ENCODE measurements around the gene AIP.
A peak's percentile ranks its signal among the peaks of the same experiment; 100 is the strongest.

Gene AIP

DNA sequence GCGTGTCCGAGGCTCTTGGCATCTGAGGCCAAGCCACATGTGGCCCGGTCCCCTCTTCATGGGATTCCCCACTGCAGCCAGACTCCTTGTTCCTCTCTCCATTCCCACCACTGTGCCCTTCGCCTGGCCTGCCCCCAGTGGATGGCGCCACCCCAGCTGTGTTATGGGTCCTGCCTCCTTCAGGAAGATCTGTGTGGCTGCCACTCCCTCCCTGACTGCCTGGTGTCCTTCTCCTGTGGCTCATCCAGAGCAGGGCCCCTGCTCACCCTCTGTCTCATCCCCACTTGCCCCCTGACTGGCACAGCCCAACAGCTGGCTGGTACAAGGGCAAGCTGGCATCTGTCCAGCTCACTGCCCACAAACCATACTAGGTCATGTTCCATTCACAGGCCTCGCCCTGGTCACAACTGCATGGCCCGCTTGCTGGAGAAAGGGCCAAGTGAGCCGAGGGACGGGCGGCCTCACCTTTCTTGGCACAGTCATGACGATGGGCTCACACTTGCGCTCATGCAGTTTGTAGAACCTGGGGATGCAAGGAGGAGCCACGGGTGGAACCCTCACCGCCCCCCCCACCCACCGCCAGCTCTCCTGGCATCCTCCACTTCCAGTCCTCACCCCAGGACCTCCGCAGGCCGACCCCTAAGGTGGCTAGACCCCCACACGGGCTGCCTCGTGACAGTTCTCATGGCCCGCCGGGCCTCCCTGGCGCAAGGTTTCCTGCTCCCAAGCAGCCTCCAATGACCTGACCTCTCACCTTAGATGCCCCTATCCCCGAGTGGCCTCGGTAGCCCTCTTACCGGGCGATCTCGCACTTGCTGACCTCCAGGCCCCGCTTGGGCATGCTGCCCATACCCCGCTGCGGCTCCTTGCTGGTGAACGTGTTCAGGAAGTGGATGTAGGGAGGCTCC lies 43.3 kb upstream of the AIP start:
- Histone ChIP-seq H3K4me3 (ENCODE audit: low read depth, low read length) (no peak overlapping the region), H3K27ac (no peak overlapping the region), H3K27me3 (replicated peaks) (no peaks in the 10 kb centered on the region), H3K36me3 (replicated peaks) (peaks cover 45% of the 10 kb centered on the region)
- in situ Hi-C loops (cut with HindIII; ENCODE audit: low pct_ligation_motif_present, low sequenced_read_pairs) = no loop called here
- TF ChIP-seq, protein P1, sequence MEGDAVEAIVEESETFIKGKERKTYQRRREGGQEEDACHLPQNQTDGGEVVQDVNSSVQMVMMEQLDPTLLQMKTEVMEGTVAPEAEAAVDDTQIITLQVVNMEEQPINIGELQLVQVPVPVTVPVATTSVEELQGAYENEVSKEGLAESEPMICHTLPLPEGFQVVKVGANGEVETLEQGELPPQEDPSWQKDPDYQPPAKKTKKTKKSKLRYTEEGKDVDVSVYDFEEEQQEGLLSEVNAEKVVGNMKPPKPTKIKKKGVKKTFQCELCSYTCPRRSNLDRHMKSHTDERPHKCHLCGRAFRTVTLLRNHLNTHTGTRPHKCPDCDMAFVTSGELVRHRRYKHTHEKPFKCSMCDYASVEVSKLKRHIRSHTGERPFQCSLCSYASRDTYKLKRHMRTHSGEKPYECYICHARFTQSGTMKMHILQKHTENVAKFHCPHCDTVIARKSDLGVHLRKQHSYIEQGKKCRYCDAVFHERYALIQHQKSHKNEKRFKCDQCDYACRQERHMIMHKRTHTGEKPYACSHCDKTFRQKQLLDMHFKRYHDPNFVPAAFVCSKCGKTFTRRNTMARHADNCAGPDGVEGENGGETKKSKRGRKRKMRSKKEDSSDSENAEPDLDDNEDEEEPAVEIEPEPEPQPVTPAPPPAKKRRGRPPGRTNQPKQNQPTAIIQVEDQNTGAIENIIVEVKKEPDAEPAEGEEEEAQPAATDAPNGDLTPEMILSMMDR (IDR thresholded peaks at IDR 0.05; ENCODE audit: low read depth, low read length, missing control alignments) = peak; percentile 47
- no peak for DNase-seq

DNA sequence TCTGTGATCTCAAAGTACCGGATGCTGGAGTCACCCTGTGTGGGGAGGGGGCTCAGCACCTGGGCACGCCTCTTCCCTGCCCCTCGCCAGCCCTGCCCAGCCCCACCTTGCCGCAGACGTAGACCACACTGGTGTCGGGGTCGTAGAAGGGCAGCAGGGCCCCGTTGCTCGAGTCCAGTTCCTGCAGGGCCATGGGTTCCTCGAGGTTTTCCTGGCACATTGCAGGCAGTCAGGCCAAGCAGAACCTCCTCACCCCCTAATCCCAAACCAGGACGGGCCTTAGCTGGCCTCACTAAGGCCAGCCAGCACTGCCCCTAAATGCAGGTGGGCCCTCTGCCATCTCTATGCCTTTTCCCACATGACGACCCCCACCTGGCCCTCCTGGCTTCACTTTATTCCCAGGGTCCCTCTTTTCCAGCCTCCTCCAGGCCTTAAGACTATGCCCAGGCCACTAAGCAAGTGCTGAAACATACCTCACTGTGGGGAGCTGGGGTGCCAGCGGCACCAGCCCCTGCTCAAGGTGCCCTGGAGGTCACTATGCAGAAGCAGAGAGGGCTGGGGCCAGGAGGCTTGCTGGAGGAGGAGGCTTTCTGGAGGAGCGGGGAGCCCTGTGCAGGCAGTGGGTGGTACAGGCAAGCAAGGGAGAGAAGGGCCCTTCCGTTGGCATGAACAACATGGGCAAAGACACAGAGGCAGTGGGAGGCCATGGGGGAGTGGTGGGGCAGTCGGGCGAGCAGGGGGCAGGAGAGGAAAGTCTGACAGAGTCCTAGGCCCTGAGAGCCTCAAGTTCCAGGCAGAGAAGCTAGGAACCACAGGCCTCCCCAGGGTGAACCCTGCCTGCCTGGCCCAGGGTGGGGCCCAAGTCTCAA lies 42.4 kb upstream of the AIP start:
- Histone ChIP-seq H3K27ac (no peak overlapping the region), H3K36me3 (replicated peaks) (peaks cover 41% of the 10 kb centered on the region), H3K27me3 (replicated peaks) (no peaks in the 10 kb centered on the region), H3K4me3 (ENCODE audit: low read depth, low read length) (no peak overlapping the region)
- in situ Hi-C loops (cut with HindIII; ENCODE audit: low pct_ligation_motif_present, low sequenced_read_pairs) = no loop called here
- DNase-seq = no peak
- TF ChIP-seq, protein P1 (IDR thresholded peaks at IDR 0.05; ENCODE audit: low read depth, low read length, missing control alignments) = no peak

DNA sequence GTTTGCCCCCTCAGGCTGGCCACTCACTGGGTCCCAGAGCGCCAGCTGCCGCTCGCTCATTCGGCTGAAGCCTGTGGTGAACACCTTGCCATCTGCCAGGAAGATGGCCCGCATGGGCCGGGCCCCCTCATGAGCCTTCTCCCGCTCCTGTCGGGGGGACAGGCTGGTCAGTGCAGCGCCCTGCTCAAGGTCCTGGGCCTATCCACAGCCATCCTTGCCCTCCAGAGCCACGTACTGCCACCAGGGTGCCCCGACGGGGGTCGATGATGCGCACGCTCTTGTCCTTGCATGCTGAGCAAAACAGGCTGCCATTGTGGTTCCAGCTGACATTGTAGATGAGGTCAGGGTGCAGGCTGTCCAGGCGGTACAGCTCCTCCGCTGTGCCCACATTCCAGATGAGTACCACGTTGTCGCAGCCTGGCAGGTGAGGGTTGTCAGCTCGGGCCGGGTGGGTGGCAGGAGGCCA lies 41.7 kb upstream of the AIP start:
- DNase-seq = no peak
- TF ChIP-seq, protein P1 (IDR thresholded peaks at IDR 0.05; ENCODE audit: low read depth, low read length, missing control alignments) = no peak
- Histone ChIP-seq H3K4me3 (ENCODE audit: low read depth, low read length) (no peak overlapping the region), H3K27me3 (replicated peaks) (no peaks in the 10 kb centered on the region), H3K27ac (no peak overlapping the region), H3K36me3 (replicated peaks) (peaks cover 34% of the 10 kb centered on the region)
- in situ Hi-C loops (cut with HindIII; ENCODE audit: low pct_ligation_motif_present, low sequenced_read_pairs) = no loop called here

DNA sequence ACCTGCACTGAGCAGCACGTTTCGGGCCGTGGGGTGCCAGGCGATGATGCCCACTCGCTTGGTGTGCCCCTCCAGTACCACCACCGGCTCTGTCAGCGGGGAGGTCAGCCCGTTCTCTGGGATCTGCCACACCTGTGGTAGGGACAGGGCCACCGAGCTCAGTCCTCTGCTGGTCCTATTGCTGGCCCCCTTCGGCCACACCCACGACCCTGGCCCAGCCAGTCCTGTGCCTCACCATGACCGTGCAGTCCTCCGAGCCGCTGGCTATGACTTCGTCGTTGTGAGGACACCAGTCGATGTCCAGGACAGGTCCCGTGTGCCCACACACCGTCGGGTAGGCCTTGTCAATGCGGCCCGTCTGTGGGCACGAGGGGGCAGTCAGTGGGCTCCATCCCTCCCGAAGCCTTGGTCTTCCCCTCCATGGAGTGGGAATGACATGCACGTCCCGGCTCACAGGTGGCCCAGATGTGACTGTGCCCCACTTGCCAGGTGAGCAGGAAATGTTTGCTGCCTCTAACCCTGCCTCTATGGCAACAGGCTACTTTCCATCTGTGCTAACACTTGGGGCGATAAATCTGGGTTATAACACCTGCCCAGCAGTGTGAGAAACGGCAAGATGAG lies 41.0 kb upstream of the AIP start:
- peaks cover 33% of the 10 kb centered on the region for H3K36me3 ChIP-seq (replicated peaks)
- no peaks in the 10 kb centered on the region for H3K27me3 ChIP-seq (replicated peaks)
- in situ Hi-C loops (cut with HindIII; ENCODE audit: low pct_ligation_motif_present, low sequenced_read_pairs) = no loop called here
- no peak overlapping the region for H3K4me3 ChIP-seq (ENCODE audit: low read depth, low read length)
- no peak for DNase-seq
- TF ChIP-seq, protein P1 (IDR thresholded peaks at IDR 0.05; ENCODE audit: low read depth, low read length, missing control alignments) = no peak
- no peak overlapping the region for H3K27ac ChIP-seq

DNA sequence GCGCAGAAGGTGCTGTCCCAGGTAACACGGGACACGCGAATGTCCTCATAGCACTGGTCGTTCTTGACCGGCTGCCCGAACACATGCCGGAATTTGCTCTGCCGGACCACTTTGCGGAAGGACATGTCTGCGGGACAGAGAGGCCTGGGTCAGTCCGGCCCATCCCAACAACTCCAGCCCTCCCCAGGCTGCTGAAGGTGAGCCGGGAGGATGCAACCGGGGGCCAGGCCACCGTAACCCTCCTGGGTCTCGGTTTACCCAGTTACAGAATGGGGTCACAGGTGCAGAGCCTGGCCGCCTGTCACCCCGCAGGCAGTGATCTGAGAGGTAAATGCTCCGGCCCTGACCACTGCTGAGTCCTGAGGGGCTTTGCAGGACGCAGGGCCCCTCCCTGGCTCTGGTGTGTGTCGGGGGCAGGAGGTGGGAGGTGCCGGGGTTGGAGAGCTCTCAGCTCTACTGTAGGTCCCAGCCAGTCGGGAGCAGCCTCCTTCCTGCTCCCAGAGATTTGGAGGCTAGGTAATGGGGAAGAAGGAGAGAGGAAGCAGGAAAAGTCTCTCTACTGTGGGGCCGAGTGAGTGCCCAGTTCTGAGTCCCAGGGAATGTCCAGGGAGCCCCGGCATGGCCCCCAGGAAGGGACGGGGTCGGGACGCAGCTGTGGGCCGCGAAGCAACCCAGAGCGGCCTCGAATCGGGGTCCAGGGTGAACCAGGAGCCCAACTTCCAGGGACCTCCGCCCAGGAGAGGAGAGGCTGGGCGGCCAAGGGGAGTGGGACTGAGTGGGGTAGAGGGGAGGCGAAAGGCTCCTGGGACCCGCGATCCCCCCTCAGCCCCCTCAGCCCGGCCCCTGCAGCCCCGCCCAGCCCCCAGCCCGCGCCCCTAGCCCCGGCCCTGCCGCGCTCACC lies 40.1 kb upstream of the AIP start:
- peak overlapping the region; percentile 80 for H3K4me3 ChIP-seq (ENCODE audit: low read depth, low read length)
- peaks cover 28% of the 10 kb centered on the region for H3K36me3 ChIP-seq (replicated peaks)
- no peak for DNase-seq

More for the DNA sequence above, 40.1 kb upstream of the AIP start:
- Histone ChIP-seq H3K27me3 (replicated peaks) (no peaks in the 10 kb centered on the region), H3K27ac (no peak overlapping the region)
- TF ChIP-seq, protein P1 (IDR thresholded peaks at IDR 0.05; ENCODE audit: low read depth, low read length, missing control alignments) = no peak
- in situ Hi-C loops (cut with HindIII; ENCODE audit: low pct_ligation_motif_present, low sequenced_read_pairs) = no loop called here
